Fibroblast of skin of back (primary cell): ENCODE measurements around the gene RARB.

Source experiments
- DNase-seq: peaks from one replicate; pipeline ENCODE4 v3.0.0-alpha.2; 2013

Gene RARB

DNA sequence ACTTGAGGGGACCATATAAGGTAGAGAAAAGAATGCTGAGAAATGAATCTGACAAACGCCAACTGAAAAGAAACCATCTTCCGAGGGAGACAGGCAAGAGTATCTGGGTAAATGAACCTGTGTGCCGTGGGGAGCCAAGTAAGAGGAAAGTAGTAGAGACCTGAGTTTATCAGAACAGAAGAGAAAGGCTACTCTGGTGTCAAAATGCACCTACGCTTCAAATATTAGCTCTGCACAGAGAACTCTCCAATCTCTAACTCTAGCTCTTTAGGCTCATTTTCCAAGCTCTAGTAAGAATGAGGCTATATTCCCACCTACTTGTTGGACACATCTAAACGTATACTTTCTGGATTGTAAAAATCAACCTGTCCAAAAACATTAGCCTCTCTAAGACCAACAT is 183.1 kb downstream of the RARB start:
- no peak for DNase-seq

DNA sequence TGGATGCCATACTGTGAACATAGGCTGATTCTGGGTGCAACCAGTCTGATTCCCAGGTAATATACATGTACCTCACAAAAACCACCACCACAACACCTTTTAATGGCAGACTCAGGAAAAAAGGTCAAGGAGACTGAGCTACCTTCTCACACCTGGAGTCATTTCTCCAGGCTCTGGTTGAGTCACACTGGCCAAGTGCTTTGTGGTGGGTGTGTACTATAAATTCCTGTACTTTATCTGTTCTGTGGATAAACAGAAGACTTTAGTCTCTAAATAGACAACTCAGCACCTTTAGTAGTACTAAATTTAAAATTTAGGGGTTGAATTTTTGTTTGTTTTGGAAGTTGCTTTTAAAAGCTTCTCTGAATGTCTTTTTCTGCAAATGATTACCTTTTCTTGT is 190.0 kb downstream of the RARB start:
- DNase-seq, result no peak

DNA sequence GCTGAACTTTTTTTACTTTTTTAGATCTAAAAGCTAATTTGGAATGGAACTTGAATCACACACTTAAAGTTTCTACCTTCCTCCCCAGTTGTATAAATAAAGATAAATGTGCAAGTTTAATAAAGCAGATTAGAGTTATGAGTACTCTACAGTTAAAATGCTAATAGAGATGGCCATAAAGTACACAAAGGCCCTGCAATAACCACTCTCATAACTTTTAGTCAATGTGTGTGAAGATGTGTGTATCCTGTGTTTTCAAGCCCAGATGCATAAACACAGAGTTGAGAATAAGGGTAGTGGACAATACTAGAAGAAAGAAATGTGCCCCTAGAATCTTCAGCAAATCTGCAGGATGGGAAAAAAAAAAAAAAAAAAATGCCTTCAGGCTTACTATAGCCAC is 191.3 kb downstream of the RARB start:
- DNase-seq, result no peak

DNA sequence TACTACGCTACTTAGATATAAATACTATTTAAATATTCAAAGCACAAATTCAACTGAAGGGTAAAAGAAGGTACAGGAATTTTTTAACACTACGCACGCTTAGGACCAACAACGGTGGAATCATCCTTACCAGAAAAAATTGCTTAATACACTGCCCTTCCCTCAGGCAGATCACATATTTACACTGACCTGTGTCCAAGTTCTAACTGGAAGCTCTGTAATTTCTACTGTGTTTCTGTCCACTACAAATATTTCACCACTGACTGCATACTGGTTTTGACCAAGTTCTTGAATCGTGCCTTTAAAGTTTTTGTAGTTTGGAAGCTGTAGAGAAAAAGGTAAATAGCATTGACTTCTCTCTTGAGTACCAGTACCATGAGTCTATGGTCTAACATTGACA is 192.4 kb downstream of the RARB start:
- no peak for DNase-seq

DNA sequence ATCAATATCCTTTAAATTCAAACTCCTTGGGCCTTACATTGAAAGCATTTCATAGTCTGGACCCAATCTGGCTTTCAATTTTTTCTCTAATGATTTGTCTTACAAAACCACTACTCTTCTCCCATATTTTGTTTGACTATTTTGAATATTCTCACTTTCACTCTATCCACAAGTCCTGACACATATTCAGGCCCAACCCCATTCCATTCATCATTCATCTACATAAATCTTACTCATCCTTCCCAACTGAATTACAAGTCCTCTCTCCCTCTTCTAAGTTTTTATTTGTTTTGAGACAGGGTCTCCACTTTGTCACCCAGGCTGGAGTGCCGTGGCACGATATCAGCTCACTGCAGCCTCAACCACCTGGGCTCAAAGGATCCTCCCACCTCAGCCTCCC is 193.0 kb downstream of the RARB start:
- DNase-seq, result no peak

DNA sequence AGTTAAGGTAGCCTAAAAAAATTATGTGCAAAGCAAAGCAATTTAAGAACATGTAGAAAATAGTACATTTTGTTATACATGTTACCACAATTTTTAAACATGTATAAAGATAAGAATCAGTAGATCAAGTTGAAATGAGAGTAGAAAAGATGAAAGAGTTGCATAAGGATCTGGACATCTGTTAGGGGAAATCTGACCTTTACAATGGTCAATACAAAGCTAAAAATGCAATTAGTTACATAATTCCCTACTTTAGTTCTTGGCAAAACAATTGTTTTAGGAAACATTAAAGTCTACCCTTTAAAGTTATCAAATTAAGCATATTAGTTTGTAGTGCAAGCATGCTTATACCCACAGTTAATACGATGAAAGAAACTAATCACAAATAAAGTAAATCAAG is 203.9 kb downstream of the RARB start:
- no peak for DNase-seq

DNA sequence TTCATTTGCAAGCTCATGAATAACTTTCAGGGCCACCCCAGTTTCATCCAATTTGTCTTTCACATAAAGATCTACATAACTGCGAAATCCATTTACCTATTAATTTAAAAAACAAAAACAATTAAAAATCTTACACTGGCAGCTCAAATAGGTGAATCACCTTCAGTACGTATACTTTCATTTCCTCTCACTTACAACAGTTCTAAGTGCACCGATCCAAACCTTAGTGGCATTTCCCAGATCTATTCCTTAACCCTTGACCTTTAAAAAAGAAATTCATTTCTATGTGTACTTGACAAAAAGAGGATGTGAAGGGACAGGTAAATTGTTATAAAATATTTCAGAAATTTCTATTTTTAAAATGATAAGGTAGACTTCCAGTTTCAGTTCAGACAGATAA is 205.9 kb downstream of the RARB start:
- no peak for DNase-seq

DNA sequence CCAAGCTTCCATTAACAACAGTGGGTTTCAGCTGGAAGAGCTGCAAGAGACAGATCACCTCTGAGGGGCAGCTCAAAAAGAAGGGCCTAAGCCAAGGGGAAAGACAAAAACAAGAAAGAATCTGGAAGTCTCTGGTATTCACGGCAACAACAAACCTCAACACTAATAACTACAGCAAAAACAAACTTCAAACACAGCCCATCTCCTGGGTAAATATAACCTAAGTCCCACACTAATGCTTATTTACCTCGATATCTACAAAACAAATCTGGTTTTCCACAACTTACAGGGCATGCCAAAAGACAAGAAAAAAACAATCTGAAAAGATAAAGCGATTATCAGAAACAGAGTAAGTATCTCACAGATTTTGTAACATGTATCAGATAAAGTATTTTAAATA is 207.0 kb downstream of the RARB start:
- DNase-seq, result no peak
